Liver (tissue), 9 donors: ENCODE measurements around the gene LCA5. TPM values are rescaled to one million over a fixed set of nuclear protein-coding genes. Genes with fewer than 3 reads are reported as not detected.
"Not testable (repeated sequence)": the region's sequence is repeated elsewhere in the genome, so short reads cannot be mapped to it uniquely, and the experiment has no call there.

Experiments used
- DNase-seq: peaks from one replicate; pipeline ENCODE4 v3.0.0-alpha.2; 2017; ENCODE audit warnings: low spot score
- H3K27ac ChIP-seq, 2 donors: one replicate each; pipeline ENCODE4 v1.7.0; 2013; ENCODE audit warnings: inconsistent platforms in 2 of 2, low read length in 2 of 2, control low read depth in 1 of 2, low read depth in 1 of 2, mild to moderate bottlenecking in 1 of 2
- H3K27me3 ChIP-seq, 4 donors: one replicate each; pipeline versions ENCODE4 v1.6.1 to v1.7.0; 2013; ENCODE audit warnings: low read length in 3 of 4, inconsistent platforms in 1 of 4, mild to moderate bottlenecking in 1 of 4, moderate library complexity in 1 of 4; ENCODE audit not compliant: control insufficient read depth in 4 of 4, insufficient read depth in 4 of 4
- H3K36me3 ChIP-seq, 4 donors: one replicate each; pipeline versions ENCODE4 v1.6.1 to v1.7.0; 2013; ENCODE audit warnings: low read length in 3 of 4, mild to moderate bottlenecking in 3 of 4, low read depth in 1 of 4, moderate library complexity in 1 of 4; ENCODE audit not compliant: control insufficient read depth in 4 of 4, insufficient read depth in 3 of 4
- H3K4me1 ChIP-seq, 4 donors: one replicate each; pipeline versions ENCODE4 v1.6.1 to v1.7.0; 2013; ENCODE audit warnings: low read length in 3 of 4, mild to moderate bottlenecking in 3 of 4, moderate library complexity in 1 of 4; ENCODE audit not compliant: control insufficient read depth in 4 of 4, insufficient read depth in 4 of 4
- H3K4me3 ChIP-seq, 3 donors: one replicate each; pipeline versions ENCODE4 v1.6.1 to v1.7.0; 2013; ENCODE audit warnings: low read length in 3 of 3, control low read depth in 1 of 3, low read depth in 1 of 3, mild to moderate bottlenecking in 1 of 3
- H3K9ac ChIP-seq, 2 donors: one replicate each; pipeline ENCODE4 v1.7.0; 2013; ENCODE audit warnings: low read length in 2 of 2, mild to moderate bottlenecking in 2 of 2, moderate library complexity in 2 of 2, control low read depth in 1 of 2, low read depth in 1 of 2
- H3K9me3 ChIP-seq, 4 donors: one replicate each; pipeline versions ENCODE4 v1.6.1 to v1.7.0; 2013; ENCODE audit warnings: low read length in 3 of 4; ENCODE audit not compliant: control insufficient read depth in 4 of 4
- EGR1 ChIP-seq, 2 donors: IDR thresholded peaks; 2 replicates each; pipeline ENCODE4 v1.6.1; 2016 to 2018; ENCODE audit warnings: antibody characterized with exemption in 2 of 2, low read depth in 2 of 2
- FOXA1 ChIP-seq: IDR thresholded peaks from 2 replicates; pipeline ENCODE4 v1.6.1; 2016; ENCODE audit warnings: antibody characterized with exemption
- HNF4A ChIP-seq, 2 donors: conservative IDR thresholded peaks; 2 replicates each; pipeline ENCODE4 v1.6.1; 2016; ENCODE audit warnings: antibody characterized with exemption in 2 of 2, mild to moderate bottlenecking in 2 of 2
- HNF4G ChIP-seq: IDR thresholded peaks from 2 replicates; pipeline ENCODE4 v1.6.1; 2016; ENCODE audit warnings: antibody characterized with exemption
- NR2F2 ChIP-seq: IDR thresholded peaks from 2 replicates; pipeline ENCODE4 v1.6.1; 2016; ENCODE audit warnings: antibody characterized with exemption
- RAD21 ChIP-seq, 2 donors: IDR thresholded peaks; 2 replicates each; pipeline ENCODE4 v1.6.1; 2016; ENCODE audit warnings: antibody characterized with exemption in 2 of 2, mild to moderate bottlenecking in 2 of 2
- RXRA ChIP-seq, 2 donors: IDR thresholded peaks; 2 replicates each; pipeline ENCODE4 v1.6.1; 2017 to 2018; ENCODE audit warnings: antibody characterized with exemption in 2 of 2, mild to moderate bottlenecking in 1 of 2
- SP1 ChIP-seq: IDR thresholded peaks from 2 replicates; pipeline ENCODE4 v1.6.1; 2018; ENCODE audit warnings: antibody characterized with exemption, mild to moderate bottlenecking
- TAF1 ChIP-seq: conservative IDR thresholded peaks from 2 replicates; pipeline ENCODE4 v1.6.1; 2016; ENCODE audit warnings: antibody characterized with exemption, mild to moderate bottlenecking
- YY1 ChIP-seq: IDR thresholded peaks from 2 replicates; pipeline ENCODE4 v1.6.1; 2016; ENCODE audit warnings: antibody characterized with exemption, mild to moderate bottlenecking
- WGBS: extraction: QIAGEN DNeasy Blood & Tissue Kit; methylation state at CpG from one replicate; pipeline ENCODE4 v1.1.7; 2013; 5-methylcytosine and 5-hydroxymethylcytosine counted together
- polyA plus RNA-seq, 2 donors: library from polyadenylated mRNA; stranded (reverse) in 1 of 2; unstranded in 1 of 2; fragments of 200-250 nt in 1 of 2; fragments of >200 nt in 1 of 2; fragmentation: Nextera tagmentation in 1 of 2; extraction: Ambion mirVana in 1 of 2; gene quantifications; one replicate each; pipeline versions ENCODE4 v1.2.1 to v1.2.3, GENCODE V29; 2013 to 2015
- total RNA-seq, 2 donors: library from RNA; depleted of rRNA; stranded (reverse); fragments of >200 nt; gene quantifications; one replicate each; pipeline ENCODE4 v1.2.3, GENCODE V29; 2014
- TF ChIP-seq, protein P1 (sequence below): IDR thresholded peaks from 2 replicates; pipeline ENCODE4 v1.6.1; 2016; ENCODE audit warnings: antibody characterized with exemption
- TF ChIP-seq, protein P2 (sequence below): IDR thresholded peaks from 2 replicates; pipeline ENCODE4 v1.6.1; 2016; ENCODE audit warnings: antibody characterized with exemption, mild to moderate bottlenecking
- donor health status: healthy.
- donor health status: healthy.
- donor health status: healthy.
- donor health status: healthy.
- donor health status: healthy.

The LCA5 gene
- total and polyA plus RNA-seq, 4 donors = 0.39 to 1.8 (median 0.65) TPM

DNA sequence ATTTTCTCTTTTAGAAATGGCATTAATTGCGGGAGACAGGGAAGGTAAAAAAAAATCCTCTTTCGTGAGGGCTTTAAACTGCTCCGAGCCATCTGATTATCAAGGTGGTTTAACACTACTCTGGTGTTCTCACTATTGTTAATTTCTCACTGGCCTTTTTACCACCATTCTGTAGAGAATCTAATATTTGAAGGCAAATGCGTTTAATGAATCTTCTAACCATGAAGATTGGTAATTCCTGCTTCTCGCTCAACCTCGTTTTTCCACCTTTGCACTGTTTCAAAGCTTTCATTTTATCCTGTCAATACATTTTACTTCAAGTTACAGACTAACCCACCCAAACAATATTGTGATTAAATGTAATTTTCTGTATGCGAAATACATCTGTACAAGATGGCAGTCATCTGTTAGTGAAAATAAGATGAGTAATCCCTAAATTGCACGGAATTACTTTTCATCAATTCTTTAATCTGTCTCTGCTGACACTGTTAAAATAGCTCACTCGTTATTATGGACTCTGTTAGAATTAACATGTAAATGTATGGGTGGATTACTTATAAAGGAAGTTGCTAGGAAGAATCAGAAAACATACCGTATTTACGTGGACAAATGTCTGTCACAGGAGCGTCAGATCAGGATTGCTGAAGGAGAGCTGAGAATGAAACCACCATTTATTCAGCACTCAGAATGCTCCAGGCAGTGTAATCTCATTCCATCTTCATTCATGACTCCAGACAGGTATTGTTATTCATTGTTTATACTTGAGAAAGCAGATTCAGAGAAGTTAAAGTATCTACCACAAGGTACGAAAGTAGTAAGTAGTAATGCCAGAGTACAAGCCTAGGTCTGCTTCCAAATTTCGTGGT is 1.1 kb upstream of the LCA5 start:
- TF ChIP-seq YY1 (peak; percentile 62), NR2F2 (no peak)
- peaks cover 0 to 14% (median 6%) of the 10 kb centered on the region in 4 donors for H3K4me1 ChIP-seq
- H3K4me3 ChIP-seq = peak overlapping the region; percentile 70 to 88 (median 83)
- H3K9ac ChIP-seq = peak overlapping the region; percentile 60 to 88
- H3K27ac ChIP-seq = no peak overlapping the region
- no peaks in the 10 kb centered on the region for H3K9me3 ChIP-seq
- no peaks in the 10 kb centered on the region for H3K36me3 ChIP-seq
- H3K27me3 ChIP-seq = no peaks in the 10 kb centered on the region
- DNase-seq = no peak
- WGBS = 39% methylated on average over 14 of the region's 14 CpGs

DNA sequence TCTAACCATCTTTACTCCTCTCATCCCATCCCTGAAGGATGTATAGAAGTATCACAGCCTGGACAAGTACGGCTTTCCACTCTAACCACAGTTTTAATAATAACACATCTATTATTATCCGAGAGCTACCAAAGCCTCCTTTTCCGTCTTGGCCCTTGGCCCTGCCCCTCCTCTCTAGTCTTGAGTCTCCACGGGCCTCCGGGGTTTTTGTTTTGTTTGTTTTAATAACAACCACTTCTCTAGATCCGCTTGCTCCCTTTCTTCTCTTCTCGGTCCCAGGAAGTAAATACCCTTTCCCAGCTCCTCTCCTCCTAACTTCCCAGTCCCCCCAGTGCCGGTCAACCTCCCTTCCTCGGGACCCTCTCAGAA is 661 bp downstream of the LCA5 start:
- Histone ChIP-seq H3K9ac (peak overlapping the region; percentile 15 to 49), H3K4me1 (peaks cover 0 to 14% (median 6%) of the 10 kb centered on the region in 4 donors), H3K36me3 (no peaks in the 10 kb centered on the region), H3K27ac (peak overlapping the region; percentile 62 to 89), H3K4me3 (peak overlapping the region; percentile 70 to 88 (median 83)), H3K9me3 (no peaks in the 10 kb centered on the region), H3K27me3 (no peaks in the 10 kb centered on the region)
- WGBS = 5% methylated on average over 9 of the region's 9 CpGs
- peak; percentile 37 for DNase-seq
- TF ChIP-seq, protein P1, sequence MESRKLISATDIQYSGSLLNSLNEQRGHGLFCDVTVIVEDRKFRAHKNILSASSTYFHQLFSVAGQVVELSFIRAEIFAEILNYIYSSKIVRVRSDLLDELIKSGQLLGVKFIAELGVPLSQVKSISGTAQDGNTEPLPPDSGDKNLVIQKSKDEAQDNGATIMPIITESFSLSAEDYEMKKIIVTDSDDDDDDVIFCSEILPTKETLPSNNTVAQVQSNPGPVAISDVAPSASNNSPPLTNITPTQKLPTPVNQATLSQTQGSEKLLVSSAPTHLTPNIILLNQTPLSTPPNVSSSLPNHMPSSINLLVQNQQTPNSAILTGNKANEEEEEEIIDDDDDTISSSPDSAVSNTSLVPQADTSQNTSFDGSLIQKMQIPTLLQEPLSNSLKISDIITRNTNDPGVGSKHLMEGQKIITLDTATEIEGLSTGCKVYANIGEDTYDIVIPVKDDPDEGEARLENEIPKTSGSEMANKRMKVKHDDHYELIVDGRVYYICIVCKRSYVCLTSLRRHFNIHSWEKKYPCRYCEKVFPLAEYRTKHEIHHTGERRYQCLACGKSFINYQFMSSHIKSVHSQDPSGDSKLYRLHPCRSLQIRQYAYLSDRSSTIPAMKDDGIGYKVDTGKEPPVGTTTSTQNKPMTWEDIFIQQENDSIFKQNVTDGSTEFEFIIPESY = no peak
- TF ChIP-seq HNF4G = no peak
- TF ChIP-seq SP1 = no peak
- no peak for TF ChIP-seq HNF4A (conservative IDR thresholded peaks at IDR 0.05)
- TF ChIP-seq FOXA1 = no peak
- TF ChIP-seq RXRA (IDR thresholded peaks at IDR 0.05) = no peak
- TF ChIP-seq, protein P2, sequence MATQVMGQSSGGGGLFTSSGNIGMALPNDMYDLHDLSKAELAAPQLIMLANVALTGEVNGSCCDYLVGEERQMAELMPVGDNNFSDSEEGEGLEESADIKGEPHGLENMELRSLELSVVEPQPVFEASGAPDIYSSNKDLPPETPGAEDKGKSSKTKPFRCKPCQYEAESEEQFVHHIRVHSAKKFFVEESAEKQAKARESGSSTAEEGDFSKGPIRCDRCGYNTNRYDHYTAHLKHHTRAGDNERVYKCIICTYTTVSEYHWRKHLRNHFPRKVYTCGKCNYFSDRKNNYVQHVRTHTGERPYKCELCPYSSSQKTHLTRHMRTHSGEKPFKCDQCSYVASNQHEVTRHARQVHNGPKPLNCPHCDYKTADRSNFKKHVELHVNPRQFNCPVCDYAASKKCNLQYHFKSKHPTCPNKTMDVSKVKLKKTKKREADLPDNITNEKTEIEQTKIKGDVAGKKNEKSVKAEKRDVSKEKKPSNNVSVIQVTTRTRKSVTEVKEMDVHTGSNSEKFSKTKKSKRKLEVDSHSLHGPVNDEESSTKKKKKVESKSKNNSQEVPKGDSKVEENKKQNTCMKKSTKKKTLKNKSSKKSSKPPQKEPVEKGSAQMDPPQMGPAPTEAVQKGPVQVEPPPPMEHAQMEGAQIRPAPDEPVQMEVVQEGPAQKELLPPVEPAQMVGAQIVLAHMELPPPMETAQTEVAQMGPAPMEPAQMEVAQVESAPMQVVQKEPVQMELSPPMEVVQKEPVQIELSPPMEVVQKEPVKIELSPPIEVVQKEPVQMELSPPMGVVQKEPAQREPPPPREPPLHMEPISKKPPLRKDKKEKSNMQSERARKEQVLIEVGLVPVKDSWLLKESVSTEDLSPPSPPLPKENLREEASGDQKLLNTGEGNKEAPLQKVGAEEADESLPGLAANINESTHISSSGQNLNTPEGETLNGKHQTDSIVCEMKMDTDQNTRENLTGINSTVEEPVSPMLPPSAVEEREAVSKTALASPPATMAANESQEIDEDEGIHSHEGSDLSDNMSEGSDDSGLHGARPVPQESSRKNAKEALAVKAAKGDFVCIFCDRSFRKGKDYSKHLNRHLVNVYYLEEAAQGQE = no peak
- TF ChIP-seq EGR1 (IDR thresholded peaks at IDR 0.05; ENCODE audit: low read depth in 2 of 2) = no peak
- no peak for TF ChIP-seq RAD21 (IDR thresholded peaks at IDR 0.05)
- TF ChIP-seq TAF1 = no peak

DNA sequence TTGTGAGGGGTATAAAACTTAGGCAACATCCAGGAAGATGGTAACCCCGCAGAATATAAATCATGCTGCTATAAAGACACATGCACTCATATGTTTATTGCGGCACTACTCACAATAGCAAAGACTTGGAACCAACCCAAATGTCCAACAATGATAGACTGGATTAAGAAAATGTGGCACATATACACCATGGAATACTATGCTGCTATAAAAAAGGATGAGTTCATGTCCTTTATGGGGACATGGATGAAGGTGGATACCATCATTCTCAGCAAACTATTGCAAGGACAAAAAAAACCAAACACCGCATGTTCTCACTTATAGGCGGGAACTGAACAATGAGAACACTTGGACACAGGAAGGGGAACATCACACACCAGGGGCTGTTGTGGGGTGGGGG is 7.7 kb downstream of the LCA5 start:
- not testable (repeated sequence) for H3K4me3 ChIP-seq, H3K36me3 ChIP-seq, DNase-seq, H3K27me3 ChIP-seq, H3K4me1 ChIP-seq, H3K27ac ChIP-seq, H3K9ac ChIP-seq, H3K9me3 ChIP-seq
- WGBS = 96% methylated on average over 4 of the region's 4 CpGs
